ENCODE measurements around the gene MGAT5B.

- TF ChIP-seq ZZZ3 (IDR thresholded peaks at IDR 0.05; ENCODE audit: control insufficient read depth, insufficient read length, low read depth) (no peak), CTCF (IDR thresholded peaks at IDR 0.05 in 2 of 3, conservative IDR thresholded peaks at IDR 0.05 in 1 of 3; ENCODE audit: control insufficient read depth in 2 of 3, extremely low read depth in 1 of 3, insufficient read depth in 1 of 3, low read depth in 3 of 3, low read length in 3 of 3) (no peak), NFIC (IDR thresholded peaks at IDR 0.05; ENCODE audit: low read depth, low read length) (no peak), MYB (IDR thresholded peaks at IDR 0.05; ENCODE audit: borderline replicate concordance, low read depth, low read length) (no peak), MAX (IDR thresholded peaks at IDR 0.05; ENCODE audit: low read depth, low read length) (no peak), EZH2 (IDR thresholded peaks at IDR 0.05; ENCODE audit: borderline replicate concordance, control insufficient read depth, low read depth, low read length) (no peak), BRCA1 (IDR thresholded peaks at IDR 0.05; ENCODE audit: low read depth, low read length) (no peak), ZNF687 (IDR thresholded peaks at IDR 0.05) (no peak), SP1 (IDR thresholded peaks at IDR 0.05; ENCODE audit: low read depth, low read length) (no peak), POLR2A (IDR thresholded peaks at IDR 0.05; ENCODE audit: low read depth, low read length) (no peak), ZBTB4 (CRISPR knock-in tag; IDR thresholded peaks at IDR 0.05) (no peak)
These were observed 1.2 kb upstream of the MGAT5B start for GRCh38 chr17:76866774-76867577.
